Psoas muscle (tissue), 8 donors: ENCODE measurements around the gene GSTT2B. TPM values are rescaled to one million over a fixed set of nuclear protein-coding genes. Genes with fewer than 3 reads are reported as not detected.

ENCODE experiments used
- ATAC-seq, 4 donors: fragments of 200-7000 bp; cut with Tn5 transposase; one replicate each; pipeline ENCODE4 v1.9.1; 2020; ENCODE audit warnings: moderate library complexity in 3 of 4, mild to moderate bottlenecking in 2 of 4
- DNase-seq, 2 donors: peaks; one replicate each; pipeline ENCODE4 v3.0.0-alpha.2; 2020
- H3K27ac ChIP-seq: fragments of 200-600 bp; one replicate; pipeline ENCODE4 v1.8.0; 2022
- H3K27me3 ChIP-seq, 3 donors: fragments of 200-600 bp in 1 of 3; one replicate each; pipeline versions ENCODE4 v1.6.1 to v1.8.0; 2013 to 2022; ENCODE audit warnings: low read length in 2 of 3, mild to moderate bottlenecking in 2 of 3, moderate library complexity in 1 of 3; ENCODE audit not compliant: insufficient read depth in 3 of 3
- H3K36me3 ChIP-seq, 2 donors: fragments of 200-600 bp in 1 of 2; one replicate each; pipeline versions ENCODE4 v1.6.1 to v1.8.0; 2013 to 2022; ENCODE audit warnings: low read depth in 1 of 2, mild to moderate bottlenecking in 1 of 2, moderate library complexity in 1 of 2; ENCODE audit not compliant: insufficient read depth in 1 of 2
- H3K4me1 ChIP-seq: fragments of 200-600 bp; one replicate; pipeline ENCODE4 v1.8.0; 2022
- H3K4me3 ChIP-seq: fragments of 200-600 bp; one replicate; pipeline ENCODE4 v1.8.0; 2022; ENCODE audit warnings: mild to moderate bottlenecking
- H3K9me3 ChIP-seq: fragments of 200-600 bp; one replicate; pipeline ENCODE4 v1.8.0; 2022
- WGBS, 3 donors: extraction: QIAGEN DNeasy Blood & Tissue Kit; methylation state at CpG; one replicate each; pipeline versions ENCODE4 v1.1.6 to v1.1.7; 2013; 5-methylcytosine and 5-hydroxymethylcytosine counted together
- intact Hi-C, 2 donors: fragments of 100-400 bp; cut with DNase I; formaldehyde crosslinking; loops; one replicate each; pipeline versions ENCODE4 v1.11.0 to v1.14.2; 2022
- polyA plus RNA-seq, 3 donors: library from polyadenylated mRNA; stranded (reverse); fragments of 200-250 nt; gene quantifications; one replicate each; pipeline ENCODE4 v1.2.3, GENCODE V29; 2013
- total RNA-seq, 4 donors: library from RNA; stranded (reverse); fragmentation: NEBNext Ultra II Directional in 2 of 4; extraction: Animal tissue kit (Norgen Biotek cat#: 25700) in 2 of 4; gene quantifications; one replicate each; pipeline versions ENCODE4 v1.2.1 to v1.2.4, GENCODE V29; 2021 to 2023
- TF ChIP-seq, protein P1 (sequence below): fragments of 200-600 bp; IDR thresholded peaks from one replicate; pipeline ENCODE4 v1.8.0; 2022; ENCODE audit warnings: antibody characterized with exemption
- donor health status: healthy with polysubstance abuse.
- donor health status: DM: no; HTN: no; CAD: no; lungs with moderate emphysema.
- donor health status: Bipolar disorder and iron deficiency.
- donor health status: healthy.
- donor health status: DM: yes; HTN: yes; CAD: no.
- donor health status: DM: no; HTN: no; CAD: no.
- donor health status: DM: no; HTN: no; CAD: no.
- donor health status: DM: yes; HTN: yes; CAD: no.

The GSTT2B gene
- total and polyA plus RNA-seq, 7 donors, result 4.0 to 27.5 (median 12.3) TPM

DNA sequence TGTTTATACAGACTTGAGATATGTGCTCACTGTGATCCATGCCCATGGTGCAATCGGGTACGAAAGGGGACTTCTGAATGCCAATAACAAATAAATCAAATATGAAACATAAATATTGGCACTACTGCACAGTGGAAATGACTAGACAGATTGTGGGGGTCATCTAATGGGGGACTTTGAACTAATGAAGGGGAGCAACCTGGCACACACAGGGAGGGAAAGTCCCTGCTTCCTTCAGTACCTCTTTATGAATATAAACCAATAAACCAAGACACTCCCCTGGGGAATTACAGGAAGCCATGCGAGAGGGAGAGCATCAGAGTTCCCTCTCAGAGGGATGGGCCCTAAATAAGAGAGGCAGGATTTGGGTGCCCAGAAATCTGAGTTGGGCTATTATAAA, 45.7 kb downstream of the GSTT2B start:
- no peak overlapping the region for H3K27ac ChIP-seq
- H3K4me1 ChIP-seq, result no peaks in the 10 kb centered on the region
- ATAC-seq (no peak), DNase-seq (no peak)
- H3K27me3 ChIP-seq, result no peaks in the 10 kb centered on the region
- TF ChIP-seq, protein P1, sequence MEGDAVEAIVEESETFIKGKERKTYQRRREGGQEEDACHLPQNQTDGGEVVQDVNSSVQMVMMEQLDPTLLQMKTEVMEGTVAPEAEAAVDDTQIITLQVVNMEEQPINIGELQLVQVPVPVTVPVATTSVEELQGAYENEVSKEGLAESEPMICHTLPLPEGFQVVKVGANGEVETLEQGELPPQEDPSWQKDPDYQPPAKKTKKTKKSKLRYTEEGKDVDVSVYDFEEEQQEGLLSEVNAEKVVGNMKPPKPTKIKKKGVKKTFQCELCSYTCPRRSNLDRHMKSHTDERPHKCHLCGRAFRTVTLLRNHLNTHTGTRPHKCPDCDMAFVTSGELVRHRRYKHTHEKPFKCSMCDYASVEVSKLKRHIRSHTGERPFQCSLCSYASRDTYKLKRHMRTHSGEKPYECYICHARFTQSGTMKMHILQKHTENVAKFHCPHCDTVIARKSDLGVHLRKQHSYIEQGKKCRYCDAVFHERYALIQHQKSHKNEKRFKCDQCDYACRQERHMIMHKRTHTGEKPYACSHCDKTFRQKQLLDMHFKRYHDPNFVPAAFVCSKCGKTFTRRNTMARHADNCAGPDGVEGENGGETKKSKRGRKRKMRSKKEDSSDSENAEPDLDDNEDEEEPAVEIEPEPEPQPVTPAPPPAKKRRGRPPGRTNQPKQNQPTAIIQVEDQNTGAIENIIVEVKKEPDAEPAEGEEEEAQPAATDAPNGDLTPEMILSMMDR, result no peak
- 76 to 79% (median 78%) methylated on average over 3 of the region's 3 CpGs for WGBS, 3 donors
- no peaks in the 10 kb centered on the region for H3K36me3 ChIP-seq
- no peaks in the 10 kb centered on the region for H3K9me3 ChIP-seq
- intact Hi-C loops, result loop anchor here in 1 of 2 donors (10.0 kb wide), 1 partner anchor 640 kb away; the partner anchor contains the start of genes GUCD1 and SNRPD3
- no peak overlapping the region for H3K4me3 ChIP-seq

DNA sequence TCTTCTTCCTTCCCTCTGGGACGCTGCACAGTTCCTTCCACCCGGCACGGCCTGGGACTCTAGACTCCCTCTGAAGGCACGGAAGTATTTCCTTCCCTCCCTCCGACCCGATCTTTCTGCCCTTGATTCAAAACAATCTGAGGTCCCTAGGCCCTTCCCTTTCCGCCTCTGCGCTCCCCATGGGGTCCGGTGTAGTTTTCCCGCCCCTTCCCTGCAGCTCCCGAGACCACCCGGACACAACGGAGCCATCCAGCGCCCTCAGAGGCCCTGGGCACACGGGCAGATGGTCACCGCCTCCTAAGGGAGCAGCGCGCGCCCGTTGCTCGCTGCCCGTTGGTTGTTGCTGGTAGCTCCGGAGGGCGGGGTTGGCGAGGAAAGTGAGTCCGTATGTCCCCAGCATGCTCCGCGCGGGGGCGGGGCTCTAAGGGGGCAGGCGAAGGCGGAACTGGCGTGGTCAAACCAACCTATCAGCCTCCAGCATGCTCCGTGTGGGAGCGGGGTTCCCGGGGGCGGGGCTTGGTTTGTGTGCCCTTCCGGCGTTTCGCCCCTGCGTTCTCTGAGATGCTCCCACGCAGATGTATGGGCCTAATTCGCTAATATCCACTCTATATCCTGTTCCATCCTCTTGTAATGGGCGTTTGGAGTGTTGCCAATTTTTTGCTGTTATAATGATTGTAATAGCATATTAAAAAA, 47.2 kb downstream of the GSTT2B start:
- peak overlapping the region; percentile 82 for H3K27ac ChIP-seq
- no peaks in the 10 kb centered on the region for H3K9me3 ChIP-seq
- intact Hi-C loops, result loop anchor here in 1 of 2 donors (10.0 kb wide), 1 partner anchor 641 kb away; the partner anchor contains the start of genes GUCD1 and SNRPD3
- H3K36me3 ChIP-seq, result no peaks in the 10 kb centered on the region
- peak overlapping the region; percentile 70 for H3K4me3 ChIP-seq
- no peaks in the 10 kb centered on the region for H3K4me1 ChIP-seq
- peak; percentile 99 to 100 (median 100) for ATAC-seq
- no peaks in the 10 kb centered on the region for H3K27me3 ChIP-seq
- peak; percentile 100 for DNase-seq
- TF ChIP-seq, protein P1, result no peak
- 0% methylated on average over 44 of the region's 44 CpGs for WGBS, 3 donors

DNA sequence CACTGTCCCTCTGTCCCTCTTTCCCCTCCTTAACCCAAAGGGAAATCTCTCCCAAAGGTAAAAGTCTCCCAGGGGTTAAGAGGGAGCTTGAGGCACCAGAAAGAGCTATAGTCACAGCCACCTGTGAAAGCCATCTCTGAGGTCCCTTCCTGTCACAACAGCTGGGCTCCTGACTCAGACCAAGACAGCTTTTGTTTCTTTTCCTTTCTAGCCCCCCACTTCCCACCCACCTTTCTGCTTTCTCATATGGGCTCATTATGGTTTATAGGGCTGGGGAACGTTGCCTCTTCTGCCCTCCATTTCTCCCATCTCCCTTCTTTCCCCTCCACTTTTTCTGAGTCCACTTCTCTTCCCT, 47.7 kb downstream of the GSTT2B start:
- WGBS, 3 donors, result 2 to 7% (median 6%) methylated on average over 1 of the region's 1 CpG
- Histone ChIP-seq H3K4me3 (peak overlapping the region; percentile 70), H3K9me3 (no peaks in the 10 kb centered on the region), H3K4me1 (no peaks in the 10 kb centered on the region), H3K27me3 (no peaks in the 10 kb centered on the region), H3K27ac (peak overlapping the region; percentile 82), H3K36me3 (no peaks in the 10 kb centered on the region)
- peak in 1 of 4 donors; percentile 2 for ATAC-seq
- no peak for DNase-seq
- intact Hi-C loops, result loop anchor here in 1 of 2 donors (10.0 kb wide), 1 partner anchor 642 kb away; the partner anchor contains the start of genes GUCD1 and SNRPD3
- TF ChIP-seq, protein P1, result no peak

DNA sequence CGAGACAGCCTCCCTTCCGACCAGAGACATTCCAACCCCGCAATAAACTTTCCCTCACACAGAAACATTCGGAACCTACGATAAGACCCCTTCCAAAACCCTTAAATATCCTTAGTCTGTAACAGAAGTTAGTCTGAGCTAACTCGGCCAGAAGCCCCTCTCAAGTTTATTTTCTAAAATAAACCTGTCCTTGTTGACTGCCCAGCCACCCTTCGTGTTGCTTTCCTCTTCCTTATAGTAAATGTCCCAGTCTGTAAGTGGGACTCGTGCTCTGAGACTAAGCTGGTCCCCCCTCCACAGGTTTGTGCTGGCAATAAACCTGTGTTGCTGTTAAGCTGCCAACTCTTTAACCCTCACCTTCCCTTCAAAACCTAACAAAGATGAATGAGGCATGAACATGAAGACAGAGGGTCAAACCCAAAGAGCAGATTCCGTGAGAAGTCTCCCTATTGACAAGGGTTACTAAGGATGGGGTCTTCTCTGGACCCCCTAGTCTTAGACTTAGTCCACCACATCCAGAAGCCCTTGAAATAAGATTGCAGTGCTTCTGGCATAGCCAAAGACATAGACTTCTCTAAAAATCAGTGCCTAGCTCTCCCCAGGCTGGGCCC, 48.6 kb downstream of the GSTT2B start:
- TF ChIP-seq, protein P1, result no peak

More for the DNA sequence above, 48.6 kb downstream of the GSTT2B start:
- intact Hi-C loops, result loop anchor here in 1 of 2 donors (10.0 kb wide), 1 partner anchor 642 kb away; the partner anchor contains the start of genes GUCD1 and SNRPD3
- H3K36me3 ChIP-seq, result no peaks in the 10 kb centered on the region
- ATAC-seq (no peak), DNase-seq (no peak)
- no peaks in the 10 kb centered on the region for H3K9me3 ChIP-seq
- 82 to 88% (median 85%) methylated on average over 9 of the region's 9 CpGs for WGBS, 3 donors
- H3K27me3 ChIP-seq, result no peaks in the 10 kb centered on the region
- no peak overlapping the region for H3K27ac ChIP-seq
- no peak overlapping the region for H3K4me3 ChIP-seq
- H3K4me1 ChIP-seq, result no peaks in the 10 kb centered on the region
